Astrocyte (in vitro differentiated cells and primary cell): Measurements from ENCODE around the gene UFD1.

Source experiments
- CTCF ChIP-seq: IDR thresholded peaks from 2 replicates; pipeline ENCODE4 v1.5.1; 2011; ENCODE audit warnings: low read depth, mild to moderate bottlenecking, inconsistent platforms, low read length, moderate library complexity; ENCODE audit not compliant: insufficient read depth
- EZH2 ChIP-seq: IDR thresholded peaks from 2 replicates; pipeline ENCODE4 v1.6.1; 2012; ENCODE audit warnings: mild to moderate bottlenecking, low read length, inconsistent platforms; ENCODE audit not compliant: insufficient read depth

- no peak for TF ChIP-seq CTCF
- TF ChIP-seq EZH2: no peak
Measured at GRCh38 chr22:19507534-19507861, 28.5 kb upstream of the UFD1 start.
